CD4-positive, alpha-beta T cell treated with Interleukin-17A for 1 hour (primary cell): ENCODE data around the gene HEMGN.
A peak's percentile ranks its signal among the peaks of the same experiment; 100 is the strongest.

Experiments used
- DNase-seq: peaks from one replicate; pipeline ENCODE4 v3.0.0-alpha.2; 2020

HEMGN gene

GRCh38 chr9:97925497-97926334 is 12.3 kb downstream of the HEMGN start:
- no peak for DNase-seq

GRCh38 chr9:97924386-97924785 is 13.6 kb downstream of the HEMGN start:
- no peak for DNase-seq

GRCh38 chr9:97923529-97924108 is 14.4 kb downstream of the HEMGN start:
- DNase-seq = peak; percentile 88

- DNase-seq = peak; percentile 98
These were observed 15.8 kb downstream of the HEMGN start, which contains the start of gene TRMO for GRCh38 chr9:97921959-97922724. Gene TRMO, minus strand, starts transcription at chr9:97922500. Its CDS starts 7 bp downstream, at chr9:97922493.

GRCh38 chr9:97919217-97919813 is 18.7 kb downstream of the HEMGN start:
- no peak for DNase-seq

GRCh38 chr9:97918611-97919010 is 19.4 kb downstream of the HEMGN start:
- peak; percentile 59 for DNase-seq

GRCh38 chr9:97911970-97912369 is 26.0 kb downstream of the HEMGN start:
- no peak for DNase-seq

GRCh38 chr9:97911528-97911927 is 26.4 kb downstream of the HEMGN start:
- DNase-seq = no peak

GRCh38 chr9:97910357-97910756 is 27.6 kb downstream of the HEMGN start:
- DNase-seq = no peak

GRCh38 chr9:97908705-97909104 is 29.3 kb downstream of the HEMGN start:
- DNase-seq = peak; percentile 42

GRCh38 chr9:97907632-97908031 is 30.3 kb downstream of the HEMGN start:
- DNase-seq = no peak

GRCh38 chr9:97907046-97907445 is 30.9 kb downstream of the HEMGN start:
- DNase-seq = peak; percentile 39

- peak; percentile 65 for DNase-seq
These were observed 31.6 kb downstream of the HEMGN start for GRCh38 chr9:97906236-97906831.

GRCh38 chr9:97905228-97905627 is 32.7 kb downstream of the HEMGN start:
- DNase-seq = peak; percentile 82

- DNase-seq = peak; percentile 67
These were observed 33.2 kb downstream of the HEMGN start for GRCh38 chr9:97904725-97905124.

GRCh38 chr9:97903177-97903576 is 34.8 kb downstream of the HEMGN start:
- no peak for DNase-seq

- peak; percentile 68 for DNase-seq
These were observed 37.0 kb downstream of the HEMGN start for GRCh38 chr9:97900738-97901565.

- no peak for DNase-seq
These were observed 37.8 kb downstream of the HEMGN start for GRCh38 chr9:97900103-97900737.

- no peak for DNase-seq
These were observed 42.2 kb downstream of the HEMGN start for GRCh38 chr9:97895695-97896332.

GRCh38 chr9:97895211-97895610 is 42.8 kb downstream of the HEMGN start:
- DNase-seq = no peak

- no peak for DNase-seq
These were observed 45.6 kb downstream of the HEMGN start for GRCh38 chr9:97892421-97892820.
